ENCODE results near the gene ADRM1.

DNA sequence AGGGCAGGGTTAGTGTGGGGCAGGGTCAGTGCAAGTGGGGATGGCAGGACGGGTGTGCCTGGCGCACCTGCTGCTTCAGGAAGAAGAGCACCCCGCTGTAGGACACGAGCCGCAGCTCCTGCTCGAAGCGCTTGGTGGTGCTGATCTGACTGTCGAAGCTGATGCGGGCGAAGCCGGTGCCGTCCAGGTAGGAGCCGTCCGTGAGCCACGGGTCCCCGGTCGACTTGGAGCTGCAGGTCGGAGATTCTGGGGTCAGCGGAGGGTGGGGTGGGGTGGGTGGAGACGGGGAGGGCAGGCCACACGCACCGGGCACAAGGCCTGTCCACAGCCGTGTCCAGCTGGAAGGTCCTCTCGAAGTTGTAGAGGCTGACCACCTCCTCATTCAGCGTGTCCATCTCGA is 10.2 kb downstream of the ADRM1 start:
- TF ChIP-seq POLR2A (IDR thresholded peaks at IDR 0.05; ENCODE audit: low read depth, low read length) = no peak
- no peak for TF ChIP-seq POLR2AphosphoS5 (IDR thresholded peaks at IDR 0.05; ENCODE audit: low read depth, low read length)
- TF ChIP-seq TAF1 (IDR thresholded peaks at IDR 0.05; ENCODE audit: low read depth, low read length) = no peak
- no peak for TF ChIP-seq PAX5 (IDR thresholded peaks at IDR 0.05; ENCODE audit: insufficient read depth, low read length, severe bottlenecking)
- TF ChIP-seq POU2F2 (IDR thresholded peaks at IDR 0.05; ENCODE audit: low read depth, low read length) = no peak
